Fibroblast of the conjunctiva (primary cell): ENCODE measurements around the gene EFHC2.

Experiments
- DNase-seq: peaks from one replicate; pipeline ENCODE4 v3.0.0-alpha.2; 2010; ENCODE audit warnings: low read depth

Gene EFHC2, protein sequence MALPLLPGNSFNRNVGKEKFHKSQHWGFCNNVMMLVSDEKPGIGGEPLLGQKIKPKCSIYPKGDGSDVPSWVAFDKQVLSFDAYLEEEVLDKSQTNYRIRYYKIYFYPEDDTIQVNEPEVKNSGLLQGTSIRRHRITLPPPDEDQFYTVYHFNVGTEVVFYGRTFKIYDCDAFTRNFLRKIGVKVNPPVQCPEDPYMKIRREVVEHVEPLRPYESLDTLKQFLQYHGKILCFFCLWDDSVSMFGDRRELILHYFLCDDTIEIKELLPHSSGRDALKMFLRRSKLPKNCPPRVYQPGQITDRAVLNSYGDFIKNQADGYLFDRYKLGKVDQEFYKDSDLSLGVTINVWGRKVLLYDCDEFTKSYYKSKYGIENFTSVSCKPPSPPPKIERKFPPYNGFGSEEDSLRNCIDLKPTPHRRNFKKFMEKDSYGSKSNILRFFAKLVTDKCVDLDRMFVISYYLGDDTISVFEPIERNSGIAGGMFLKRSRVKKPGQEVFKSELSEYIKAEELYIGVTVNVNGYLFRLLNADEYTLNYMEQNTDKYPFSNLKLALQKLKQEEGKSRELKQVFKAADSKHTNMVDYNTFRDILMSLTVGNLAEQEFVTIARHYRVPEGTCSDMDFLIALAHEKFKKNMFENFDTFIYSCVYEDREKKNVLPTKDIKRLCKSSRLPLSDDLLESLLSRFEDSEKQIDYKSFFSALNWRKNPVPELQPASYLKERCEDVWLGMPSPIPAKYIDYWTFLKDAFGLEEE

DNA sequence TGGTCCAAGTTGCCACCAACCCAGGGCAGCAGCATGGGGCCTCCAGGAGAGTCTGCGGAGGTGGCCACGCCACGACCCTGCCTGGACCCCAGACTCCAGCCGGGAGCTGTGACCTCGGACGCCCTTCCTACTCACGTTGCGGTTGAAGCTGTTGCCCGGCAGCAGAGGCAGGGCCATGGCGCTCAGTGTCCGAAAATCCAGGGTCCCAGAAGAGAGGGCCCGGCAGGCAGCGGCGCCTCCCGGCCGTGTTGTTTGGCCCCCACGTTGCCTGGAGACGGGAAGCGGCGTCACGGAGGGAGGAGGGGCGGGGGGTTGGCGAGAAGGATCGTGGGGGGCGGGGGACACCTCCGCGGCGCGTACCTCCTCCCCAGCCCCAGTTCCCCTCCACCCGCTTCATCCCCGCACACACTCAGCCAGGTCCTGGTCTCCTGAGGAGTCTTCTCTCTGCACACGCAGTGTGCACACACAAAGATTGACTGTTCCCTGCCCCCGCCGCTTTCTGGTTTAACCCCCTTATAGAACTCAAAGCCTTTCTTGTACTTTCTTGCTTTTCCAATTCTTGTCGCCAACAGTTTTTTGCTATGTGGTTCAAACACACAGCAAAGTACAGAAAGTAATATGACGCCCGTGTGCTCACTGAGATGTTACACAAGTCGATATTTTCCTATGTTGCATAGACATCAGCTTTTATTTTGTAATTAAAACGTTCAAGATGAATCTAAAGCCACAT lies at the start of gene EFHC2:
TSS of gene EFHC2 (minus strand) at position 261 of the 730 bp plus-strand sequence. CDS start at position 177, 84 bp downstream.
- DNase-seq = no peak

DNA sequence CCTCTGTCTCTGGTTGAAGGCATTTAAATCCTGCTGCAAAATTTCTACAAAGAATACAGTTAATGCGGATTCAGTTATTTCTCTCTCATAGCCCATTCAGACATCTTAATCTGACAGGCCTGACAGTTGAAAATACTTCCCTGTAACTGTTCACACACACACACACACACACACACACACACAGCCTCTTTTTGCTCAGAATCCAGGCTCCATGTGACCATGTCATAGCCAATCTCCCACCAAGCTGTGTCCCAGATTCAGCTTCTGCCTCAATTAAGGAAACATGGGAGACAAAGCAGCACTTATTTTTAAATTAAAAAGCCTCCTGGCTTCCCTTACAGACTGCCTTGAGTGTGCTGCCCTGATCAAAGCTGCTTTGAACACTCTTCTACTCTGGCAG lies 49.3 kb upstream of the EFHC2 start:
- DNase-seq = no peak

DNA sequence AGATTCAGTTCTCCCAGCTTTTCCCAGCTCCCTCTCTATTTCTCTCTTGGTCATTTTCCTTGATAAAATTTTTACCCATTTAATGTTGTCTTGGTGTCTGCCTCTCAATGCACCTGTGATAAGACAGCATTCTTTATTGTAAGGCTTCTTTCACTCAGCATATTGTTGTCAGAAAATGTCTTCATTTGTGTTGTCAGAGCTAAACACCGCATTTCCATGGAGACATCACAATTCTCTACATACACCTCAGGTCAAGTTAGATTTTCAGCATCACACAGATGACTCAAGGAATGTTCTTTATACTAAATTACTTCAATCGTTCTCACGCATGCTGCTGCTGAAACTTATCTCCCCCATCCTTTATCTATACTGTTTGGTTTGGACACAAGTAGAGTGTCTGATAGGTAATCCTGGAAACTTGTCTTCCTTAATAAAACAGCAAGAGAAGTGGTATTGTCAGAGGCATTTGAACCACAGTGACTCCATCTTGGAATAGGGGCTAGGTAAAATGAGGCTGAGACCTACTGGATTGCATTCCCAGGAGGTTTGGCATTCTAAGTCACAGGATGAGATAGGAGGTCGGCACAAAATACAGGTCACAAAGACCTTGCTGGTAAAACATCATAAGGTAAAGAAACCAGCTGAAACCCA lies 41.3 kb upstream of the EFHC2 start:
- no peak for DNase-seq

DNA sequence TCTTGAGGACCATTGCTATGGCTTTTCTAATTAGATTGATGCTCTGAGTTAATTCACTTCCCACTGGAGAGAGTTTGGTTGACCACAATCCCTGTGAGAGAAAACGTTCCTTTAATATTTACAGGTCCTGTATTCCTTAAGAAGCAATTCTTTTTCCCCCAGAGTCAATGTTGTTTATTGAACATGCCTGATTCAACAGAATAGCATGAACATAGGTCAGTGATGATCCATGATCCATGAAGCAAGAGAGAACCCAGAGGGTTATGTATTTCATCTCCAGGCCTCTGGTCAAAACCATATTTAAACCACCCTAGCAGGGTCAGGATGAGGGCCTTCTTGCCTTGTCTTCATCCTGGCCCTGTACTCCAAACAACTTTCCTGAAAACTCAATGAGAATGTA lies 39.4 kb upstream of the EFHC2 start:
- no peak for DNase-seq

DNA sequence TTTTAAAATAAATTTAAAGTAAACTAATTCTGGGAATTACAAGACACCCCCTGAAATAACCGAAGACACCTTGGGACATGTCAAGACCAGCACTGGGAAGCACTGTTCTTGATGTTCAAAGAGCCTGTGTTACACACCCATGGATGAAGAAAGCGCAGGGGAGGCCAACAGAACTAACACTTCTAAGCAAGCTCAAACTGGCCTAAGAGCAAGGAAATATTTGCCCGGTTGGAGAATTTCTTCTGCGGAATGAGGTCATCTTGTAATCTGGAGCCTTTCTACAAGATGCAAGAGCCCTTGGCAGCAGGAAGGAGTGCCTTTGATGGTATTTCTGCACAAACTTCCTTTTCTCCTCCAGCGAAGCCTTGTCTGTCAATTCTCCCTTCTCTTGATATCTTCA lies 9.3 kb upstream of the EFHC2 start:
- no peak for DNase-seq

DNA sequence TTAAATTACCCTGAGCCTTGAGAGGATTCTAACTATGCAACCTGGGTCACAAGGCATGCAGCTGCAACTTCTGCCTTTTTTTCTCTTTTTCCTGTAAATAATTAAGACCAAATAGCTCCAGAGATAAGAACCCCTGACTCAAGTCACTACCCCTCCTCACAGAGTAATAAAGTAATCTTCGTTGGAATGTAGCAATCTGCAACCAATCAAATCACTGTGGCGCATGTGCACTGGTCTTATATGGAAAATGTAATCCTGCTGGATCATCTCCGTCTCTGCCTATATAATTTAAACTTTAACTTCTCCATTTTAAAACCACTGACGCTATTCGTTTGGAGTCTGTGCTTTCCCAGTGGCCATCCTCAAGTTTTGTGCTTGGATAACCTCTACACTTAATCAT lies 6.1 kb upstream of the EFHC2 start:
- no peak for DNase-seq

DNA sequence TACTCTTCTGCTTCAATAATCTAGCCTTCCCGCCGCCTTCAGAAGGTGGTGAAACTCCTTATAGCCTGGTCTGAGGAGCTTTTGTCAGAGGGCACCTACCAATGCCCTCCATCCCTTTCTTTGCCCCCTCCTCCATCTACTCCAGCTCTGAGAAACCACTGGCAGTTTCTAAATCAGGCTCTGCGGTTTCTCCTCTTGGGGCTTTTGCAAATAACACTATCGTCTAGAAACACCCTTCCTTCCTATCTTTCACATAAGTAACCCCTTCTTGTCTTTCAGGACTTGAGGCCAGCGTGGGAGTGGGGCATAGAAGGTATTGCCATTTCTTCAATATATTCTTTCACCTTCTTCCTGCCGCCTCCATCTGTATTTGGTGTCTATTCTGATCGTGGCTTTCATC lies 1.2 kb upstream of the EFHC2 start:
- no peak for DNase-seq

DNA sequence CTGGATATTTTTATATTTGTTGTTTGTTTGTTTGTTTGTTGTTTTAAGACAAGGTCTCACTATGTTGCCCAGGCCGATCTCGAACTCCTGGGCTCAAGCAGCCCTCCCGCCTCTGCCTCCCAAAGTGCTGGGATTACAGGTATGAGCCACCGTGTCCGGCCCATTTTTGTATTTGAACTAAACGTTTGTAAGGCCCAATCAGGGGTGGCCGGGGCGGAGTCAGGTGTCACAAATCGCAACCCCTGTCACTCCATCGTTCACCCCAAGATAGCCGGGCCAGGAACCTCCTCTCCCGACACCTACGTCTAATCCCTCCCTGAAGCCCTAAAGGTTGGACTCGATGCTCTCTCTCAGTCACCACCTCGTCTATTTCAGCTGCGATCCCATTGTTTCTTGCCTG lies 722 bp upstream of the EFHC2 start:
- DNase-seq = no peak

DNA sequence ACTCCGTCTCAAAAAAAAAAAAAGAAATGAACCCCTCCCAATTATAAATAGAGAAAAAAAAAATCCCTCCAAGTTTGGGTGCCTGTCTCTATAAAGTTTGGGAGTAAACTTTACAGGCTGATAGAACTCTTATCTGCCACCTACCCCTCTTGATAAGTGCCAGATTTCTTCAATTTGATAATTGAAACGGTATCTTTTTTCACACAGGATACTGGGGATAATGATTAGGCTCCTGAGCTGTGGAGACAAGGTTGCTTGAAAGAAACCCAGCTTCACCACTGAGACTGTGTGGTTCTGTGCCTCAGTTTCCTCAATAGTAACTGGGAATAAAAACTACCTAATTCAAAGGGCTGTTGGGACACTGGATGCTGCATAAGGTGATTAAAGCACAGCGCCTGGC lies 606 bp downstream of the EFHC2 start:
- DNase-seq = no peak

DNA sequence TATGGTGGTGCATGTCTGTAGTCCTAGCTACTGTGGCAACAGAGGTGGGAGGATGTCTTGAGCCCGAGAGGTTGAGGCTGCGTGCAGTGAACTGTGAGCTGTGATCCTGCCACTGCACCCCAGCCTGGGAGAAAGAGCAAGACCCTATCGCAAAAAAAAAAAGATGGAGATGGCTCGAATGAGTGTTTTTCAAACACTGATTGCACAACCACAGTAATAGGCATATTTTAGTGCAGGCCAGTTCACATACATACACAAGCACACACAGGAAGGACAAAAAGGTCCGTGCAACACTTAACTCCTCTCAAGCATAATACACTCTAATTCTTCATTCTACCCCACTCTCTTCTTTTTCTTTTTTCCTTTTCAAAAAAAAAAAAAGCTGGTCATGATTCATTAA lies 5.1 kb downstream of the EFHC2 start:
- DNase-seq = no peak

DNA sequence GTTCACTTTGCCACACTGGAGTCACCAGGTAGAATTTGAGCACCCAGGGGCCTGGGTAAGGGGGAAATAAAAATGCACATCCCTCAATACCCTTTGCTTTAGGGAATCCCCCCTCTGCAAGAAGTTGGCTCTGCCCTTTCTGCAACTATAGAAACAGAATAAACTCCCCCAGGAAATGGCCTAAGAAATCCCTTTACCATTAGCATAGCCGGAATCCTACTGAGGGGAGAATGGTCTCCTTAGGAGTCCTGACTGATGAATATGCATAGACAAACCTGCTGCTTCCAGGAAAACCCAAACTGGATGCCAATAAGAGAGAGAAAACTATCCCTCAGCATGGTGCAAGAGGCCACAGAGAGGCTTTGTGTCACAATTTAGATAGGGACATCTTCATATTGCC lies 11.0 kb downstream of the EFHC2 start:
- no peak for DNase-seq

DNA sequence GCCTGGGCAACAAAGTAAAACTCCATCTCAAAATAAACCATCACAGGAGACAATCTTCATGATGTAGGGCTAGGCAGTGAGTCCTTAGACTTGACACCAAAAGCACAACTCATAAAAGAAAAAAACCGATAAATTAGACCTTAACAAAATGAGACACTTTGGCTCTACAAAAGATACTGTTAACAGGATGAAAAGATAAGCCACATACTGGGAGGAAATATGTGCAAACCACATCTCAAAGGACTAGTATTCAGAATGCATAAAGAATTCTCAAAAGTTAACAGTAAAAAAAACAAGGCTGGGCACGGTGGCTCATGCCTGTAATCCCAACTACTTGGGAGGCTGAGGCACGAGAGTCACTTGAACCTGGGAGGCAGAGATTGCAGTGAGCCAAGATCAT lies 13.2 kb downstream of the EFHC2 start:
- DNase-seq = no peak

DNA sequence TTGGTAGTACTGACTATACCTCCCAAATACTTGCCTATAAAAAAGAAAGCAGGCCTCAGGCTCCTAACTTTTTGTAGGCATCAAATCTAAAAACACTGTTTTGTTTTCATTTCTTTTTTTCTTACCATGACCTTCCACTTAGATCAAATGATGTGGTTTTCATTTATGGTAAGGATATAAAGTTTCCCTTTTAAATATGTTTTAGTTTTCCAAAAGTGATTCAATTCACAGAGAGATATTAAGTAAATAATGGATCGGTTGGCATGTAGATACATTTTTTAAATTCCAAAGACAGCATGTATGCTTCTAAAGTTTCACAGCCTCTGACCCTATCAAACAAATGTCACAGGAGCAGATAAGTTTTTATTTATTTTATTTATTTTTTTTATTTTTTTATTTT lies 23.9 kb downstream of the EFHC2 start:
- DNase-seq = no peak

DNA sequence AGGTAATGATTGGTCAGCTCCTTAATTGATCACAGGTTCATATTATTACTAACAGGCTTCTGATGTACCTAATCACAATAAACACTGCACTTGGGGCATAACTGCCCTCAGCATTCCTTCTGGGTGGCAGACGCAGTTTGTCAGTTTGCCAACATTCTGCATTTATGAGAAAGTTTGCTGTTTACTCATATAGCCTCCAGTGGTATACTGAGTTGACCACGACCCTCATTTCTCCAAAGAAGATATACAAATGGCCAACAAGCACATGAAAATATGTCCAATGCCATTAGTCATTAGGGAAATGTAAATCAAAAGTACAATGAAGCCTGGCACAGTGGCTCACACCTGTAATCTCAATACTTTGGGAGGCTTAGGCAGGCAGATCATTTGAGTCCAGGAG lies 26.3 kb downstream of the EFHC2 start:
- DNase-seq = no peak

DNA sequence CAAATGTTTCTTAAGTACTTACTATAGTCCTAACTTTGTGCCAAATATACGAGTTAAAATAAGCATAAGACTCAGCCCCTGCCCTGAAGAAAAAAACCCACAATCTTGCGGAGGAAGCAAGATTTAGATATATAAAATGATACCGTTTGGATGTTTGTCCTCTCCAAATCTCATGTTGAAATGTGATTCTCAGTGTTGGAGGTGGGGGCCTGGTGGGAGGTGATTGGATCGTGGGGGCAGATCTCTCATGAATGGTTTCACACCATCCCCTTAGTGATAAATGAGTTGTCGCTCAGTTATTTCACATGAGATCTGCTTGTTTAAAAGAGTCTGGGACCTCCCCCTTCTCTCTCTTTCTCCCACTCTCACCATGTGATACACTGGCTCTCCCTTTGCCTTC lies 28.7 kb downstream of the EFHC2 start:
- no peak for DNase-seq

DNA sequence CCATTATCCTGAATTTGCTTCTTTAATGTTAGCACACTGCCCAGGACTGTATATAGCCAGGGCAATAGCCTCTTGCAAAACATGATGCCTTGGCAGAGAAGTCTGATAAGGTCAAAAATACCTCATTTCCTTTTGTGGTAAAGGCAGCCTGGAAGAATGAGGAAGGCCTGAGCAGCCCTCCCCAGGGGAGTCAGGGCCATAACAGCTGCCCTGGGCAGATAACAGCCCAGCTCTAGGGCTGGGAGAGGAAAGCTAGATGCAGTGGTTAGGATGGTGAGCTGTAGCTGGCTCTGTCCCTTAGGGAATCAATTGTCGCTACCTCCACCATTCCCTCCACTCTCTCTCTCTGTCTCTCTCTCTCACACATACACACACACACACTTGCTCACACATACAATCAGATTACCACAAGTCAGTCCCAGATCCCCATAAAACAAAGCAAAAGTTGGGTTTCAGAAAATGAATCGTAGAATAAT lies 29.2 kb downstream of the EFHC2 start:
- no peak for DNase-seq

DNA sequence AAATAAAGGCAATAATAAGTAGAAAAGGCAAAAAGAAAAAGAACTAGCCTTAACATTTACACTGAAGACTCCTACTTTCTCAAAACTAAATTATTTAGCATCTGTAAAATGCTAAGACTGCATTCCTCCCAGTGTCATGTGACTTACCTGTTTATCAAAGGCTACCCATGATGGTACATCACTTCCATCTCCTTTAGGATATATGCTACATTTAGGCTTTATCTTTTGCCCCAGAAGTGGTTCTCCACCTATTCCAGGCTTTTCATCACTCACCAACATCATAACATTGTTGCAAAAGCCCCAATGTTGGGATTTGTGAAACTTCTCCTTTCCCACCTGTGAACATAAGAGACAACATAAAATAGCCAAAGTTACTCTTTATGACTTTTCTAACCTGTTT lies 31.1 kb downstream of the EFHC2 start:
- DNase-seq = no peak

DNA sequence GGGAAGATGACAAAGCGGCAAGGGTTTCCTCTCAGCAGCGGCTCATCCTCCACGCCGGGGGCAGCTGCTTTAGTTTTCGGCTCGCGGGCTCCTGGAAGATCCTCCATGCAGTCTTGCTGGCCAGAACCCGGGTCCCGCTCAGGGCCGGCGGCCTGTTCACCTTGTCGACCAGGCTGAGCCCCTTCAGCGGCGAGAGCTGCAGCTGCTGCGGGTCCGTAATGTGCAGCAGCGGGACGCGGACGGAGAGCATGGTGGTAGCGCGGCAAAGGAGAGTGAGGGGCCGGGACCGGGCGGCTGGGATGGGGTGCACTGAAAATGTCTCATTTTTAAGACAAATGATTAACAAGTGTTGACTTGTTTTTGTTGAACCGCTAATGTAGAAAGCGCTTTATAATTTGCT lies 33.2 kb downstream of the EFHC2 start:
- DNase-seq = no peak

DNA sequence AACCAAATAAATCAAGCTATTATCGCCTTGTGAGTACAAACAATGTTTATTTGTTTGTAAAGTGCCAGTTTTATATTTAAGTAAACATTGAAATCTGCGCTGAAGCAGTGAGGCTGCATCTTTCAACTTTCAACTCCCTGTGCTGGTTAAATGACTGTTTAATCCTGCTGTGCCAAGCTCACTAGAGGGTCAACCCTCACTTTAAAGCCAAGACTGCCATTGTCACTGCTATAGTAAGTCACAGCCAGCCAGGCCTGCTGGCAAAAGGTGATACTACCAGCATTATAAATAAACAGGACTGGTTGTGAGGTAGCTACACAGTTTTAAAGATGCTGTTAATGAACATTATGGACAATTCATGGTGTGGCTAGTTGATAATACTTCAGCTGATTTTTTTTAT lies 34.6 kb downstream of the EFHC2 start:
- DNase-seq = no peak

DNA sequence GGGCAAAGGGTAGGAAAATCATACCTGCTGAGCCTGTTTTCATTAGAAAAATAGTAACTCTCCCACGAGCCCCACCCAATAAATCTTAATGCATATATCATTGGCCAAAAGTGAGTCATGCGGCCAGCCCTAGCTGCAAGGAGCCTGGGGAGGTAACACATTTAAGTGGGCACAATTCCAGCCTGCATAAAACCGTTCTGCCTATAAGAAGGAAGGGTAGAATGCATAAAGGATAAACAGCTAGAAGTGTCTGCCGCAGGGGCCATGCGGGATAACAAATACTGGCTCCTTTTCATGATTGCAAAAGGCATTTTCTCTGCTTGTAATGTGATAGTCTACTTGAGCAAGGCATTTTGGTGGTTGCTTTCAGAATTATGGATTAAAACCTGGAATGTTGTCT lies 37.1 kb downstream of the EFHC2 start:
- DNase-seq = no peak

DNA sequence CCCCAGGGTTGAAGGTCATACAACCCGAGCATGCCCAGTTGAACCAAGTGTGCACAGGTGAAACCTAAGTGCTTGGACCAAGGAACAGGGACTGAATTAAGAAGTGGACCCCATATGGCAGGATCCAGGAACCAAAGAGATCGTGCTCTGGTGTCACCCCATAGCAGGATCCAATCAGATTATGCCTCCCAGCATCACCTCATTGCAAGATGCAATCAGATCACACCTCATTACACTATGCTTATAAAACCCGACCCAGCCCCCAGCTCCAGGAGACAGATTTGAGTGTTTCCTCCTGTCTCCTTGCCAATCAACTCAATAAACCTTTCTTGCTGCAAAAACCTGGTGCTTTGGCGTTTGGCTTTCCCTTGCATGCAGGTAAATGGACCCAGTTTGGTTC lies 37.6 kb downstream of the EFHC2 start:
- no peak for DNase-seq

DNA sequence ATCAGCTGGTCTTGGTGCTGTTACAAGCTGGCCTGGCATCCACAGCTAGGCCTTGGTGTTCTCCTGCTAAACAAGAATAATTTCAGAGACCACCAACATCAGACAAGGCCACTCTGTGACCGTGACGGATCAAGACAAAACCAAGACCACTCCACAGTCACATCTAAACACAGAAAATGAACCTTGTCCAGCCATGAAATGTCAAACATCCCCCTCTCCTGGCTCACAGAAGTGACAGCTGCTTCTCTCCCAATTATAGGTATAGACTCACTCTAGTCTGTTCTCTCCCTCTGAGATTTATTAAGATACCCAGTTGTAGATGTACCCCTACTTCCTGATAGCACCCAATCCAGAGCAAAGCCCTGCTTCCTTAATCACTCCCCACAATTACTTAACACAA lies 40.4 kb downstream of the EFHC2 start:
- DNase-seq = no peak
